OCI-LY1 (cell line): ENCODE results near the gene PCDH10.

ENCODE experiments used
- CTCF ChIP-seq: fragments of 200-600 bp; sonication (generic), shearing (Covaris generic); IDR thresholded peaks from 2 replicates; pipeline ENCODE4 v1.5.1; 2017; ENCODE audit warnings: mild to moderate bottlenecking, antibody characterized with exemption, low read length, moderate library complexity, mixed read lengths
- EZH2 ChIP-seq: fragments of 200-600 bp; sonication (generic), shearing (Covaris generic); IDR thresholded peaks from 2 replicates; pipeline ENCODE4 v1.8.0; 2017; ENCODE audit warnings: borderline replicate concordance, mixed run types, mild to moderate bottlenecking, antibody characterized with exemption, low read length, moderate library complexity, mixed read lengths

- TF ChIP-seq CTCF (peak; percentile 56), EZH2 (no peak)
Measured at GRCh38 chr4:133146574-133147241, 2.4 kb upstream of the PCDH10 start.
